ENCODE measurements around the gene NLRC5.

DNA sequence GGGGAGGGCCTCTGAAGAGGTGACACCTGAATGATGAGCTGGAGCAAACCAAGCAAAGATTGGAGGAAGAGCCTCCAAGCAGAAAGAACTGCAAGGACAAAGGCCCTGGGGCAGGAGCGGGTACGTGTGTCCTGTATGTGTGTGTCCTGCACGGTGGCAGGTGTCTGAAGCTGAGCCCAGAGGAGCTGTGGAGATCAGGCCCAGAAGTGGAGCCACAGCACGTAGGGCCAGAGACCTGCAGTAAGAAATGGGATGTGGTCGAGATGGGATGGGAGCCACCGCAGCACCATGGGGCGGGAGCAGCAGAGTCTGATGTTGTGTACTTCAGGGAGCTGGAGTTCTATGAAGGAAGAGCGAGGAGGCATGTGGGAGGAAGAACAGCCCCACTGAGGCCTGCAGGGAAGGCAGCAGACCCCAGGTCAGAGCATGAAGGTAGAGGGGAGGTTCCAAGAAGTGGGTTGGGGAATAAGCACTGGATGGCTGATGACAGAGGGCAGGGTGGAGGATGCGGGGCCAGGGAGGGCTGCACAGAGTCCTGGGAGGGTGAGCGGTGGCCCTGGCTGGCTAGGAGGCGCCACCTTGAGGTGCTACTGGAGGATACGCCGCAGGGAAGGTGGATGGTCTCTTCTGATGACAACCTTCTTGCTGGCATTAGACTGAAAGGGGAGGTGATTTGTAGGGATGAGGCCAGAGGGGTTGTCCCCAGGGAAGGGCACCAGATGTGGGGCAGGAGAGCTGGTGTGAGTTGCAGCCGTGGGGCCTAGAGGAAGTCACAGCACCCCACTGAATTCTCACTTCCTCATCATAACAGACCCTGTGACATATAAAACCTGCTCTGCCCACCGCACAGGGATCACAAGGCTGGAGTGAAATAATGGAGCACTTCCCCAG lies 38.2 kb upstream of the NLRC5 start:
- TF ChIP-seq EZH2 (IDR thresholded peaks at IDR 0.05; ENCODE audit: low read depth) (no peak), CTCF (conservative IDR thresholded peaks at IDR 0.05) (peak; percentile 52; the same call in 1 of the 2 replicates)

All from PC-9 (cell line).